AG04450 (cell line): ENCODE results near the gene DEDD2. TPM values are rescaled to one million over a fixed set of nuclear protein-coding genes. Genes with fewer than 3 reads are reported as not detected.

Experiments
- CTCF ChIA-PET: fragments of 300-600, 350-600 bp; formaldehyde crosslinking; extraction: SDS; loops from one replicate; lab custom pipeline; 2022; ENCODE audit warnings: antibody characterized with exemption, inconsistent platforms; lab: Charles Lee
- POLR2A ChIA-PET: fragments of 350-600 bp; formaldehyde crosslinking; extraction: SDS; loops from one replicate; lab custom pipeline; 2021; ENCODE audit warnings: antibody characterized with exemption, inconsistent platforms; lab: Yijun Ruan, JAX
- DNase-seq: peaks from one replicate; pipeline ENCODE4 v3.0.0-alpha.2; 2011; ENCODE audit warnings: low read depth, low spot score
- H3K27ac ChIP-seq: one replicate; pipeline ENCODE4 v1.5.1; 2012; ENCODE audit warnings: low read depth, low read length, control low read depth
- H3K27me3 ChIP-seq: one replicate; pipeline ENCODE4 v1.6.0; 2012; ENCODE audit warnings: low read length; ENCODE audit not compliant: control insufficient read depth, insufficient read depth
- H3K4me3 ChIP-seq: 2 replicates; pipeline ENCODE4 v1.5.1; 2011; ENCODE audit warnings: mild to moderate bottlenecking, low read depth, low read length, control low read depth
- H3K9me3 ChIP-seq: 2 replicates; pipeline ENCODE4 v1.5.1; 2012; ENCODE audit warnings: low read length; ENCODE audit not compliant: control insufficient read depth, insufficient read depth
- CTCF ChIP-seq: IDR thresholded peaks from 2 replicates; pipeline ENCODE4 v1.5.1; 2011; ENCODE audit warnings: low read depth, low read length, control low read depth, inconsistent platforms
- polyA plus RNA-seq: library from polyadenylated mRNA; depleted of rRNA; stranded (reverse); fragments of >200 nt; gene quantifications from 2 replicates; pipeline ENCODE4 v1.2.3, GENCODE V29; 2011

Gene DEDD2
- polyA plus RNA-seq, 1 experiment, result 11.8 TPM

DNA sequence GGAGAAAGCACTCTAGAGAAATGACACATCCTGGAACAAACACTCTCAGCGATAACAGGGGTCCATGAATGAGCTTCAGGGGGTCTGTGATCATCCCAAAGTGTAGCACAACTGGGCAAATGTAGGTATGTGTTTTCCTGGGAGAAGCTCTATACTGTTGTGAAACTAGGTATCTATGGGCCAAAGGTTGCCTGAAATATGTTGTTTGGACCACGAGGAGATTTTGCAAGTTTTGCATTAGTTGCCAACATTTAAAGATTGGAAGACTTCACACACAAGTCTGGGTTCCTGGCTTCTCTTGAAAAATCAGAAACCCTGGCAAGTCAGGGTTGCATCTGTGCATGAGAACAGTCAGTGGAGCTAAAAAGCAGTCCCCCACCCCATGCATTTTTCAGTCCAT lies 58.6 kb downstream of the DEDD2 start:
- POLR2A ChIA-PET, result interaction anchor here (0.6 to 1.4 kb wide), 2 partner anchors 19 to 149 kb away, joined by 3 to 9 read pairs; no protein-coding TSS in a partner anchor
- Histone ChIP-seq H3K9me3 (no peaks in the 10 kb centered on the region), H3K27ac (no peak overlapping the region), H3K27me3 (peaks cover 81% of the 10 kb centered on the region), H3K4me3 (no peak overlapping the region)
- TF ChIP-seq CTCF, result no peak
- DNase-seq, result no peak
- CTCF ChIA-PET, result interaction anchor here (1.5 to 1.6 kb wide), 2 partner anchors 17 to 26 kb away, joined by 4 to 7 read pairs; partner anchors contain the start of gene POU2F2

DNA sequence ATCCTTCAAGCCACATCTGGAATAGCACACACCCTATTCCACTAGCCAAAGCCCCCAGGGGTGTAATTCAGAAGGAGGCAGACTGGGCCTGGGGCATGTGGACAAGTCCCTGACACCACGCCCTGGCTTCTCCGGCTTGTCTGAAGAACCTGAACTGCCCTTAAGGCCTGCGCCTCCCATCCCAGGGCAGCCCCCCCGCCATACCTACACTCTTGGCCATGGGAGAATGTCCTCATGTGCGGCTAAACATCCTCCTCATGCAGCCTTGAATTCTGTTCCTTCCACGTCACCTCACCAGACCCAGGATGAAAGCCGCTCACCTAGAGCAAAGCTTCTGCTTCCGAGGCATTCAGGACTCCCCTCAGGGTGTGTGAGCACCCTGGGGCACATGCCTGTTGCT lies 60.9 kb downstream of the DEDD2 start:
- H3K27ac ChIP-seq, result no peak overlapping the region
- no peak for TF ChIP-seq CTCF
- H3K9me3 ChIP-seq, result no peaks in the 10 kb centered on the region
- no peak for DNase-seq
- H3K27me3 ChIP-seq, result peaks cover 83% of the 10 kb centered on the region
- no peak overlapping the region for H3K4me3 ChIP-seq
- CTCF ChIA-PET, result no interaction called here
- POLR2A ChIA-PET, result no interaction called here

DNA sequence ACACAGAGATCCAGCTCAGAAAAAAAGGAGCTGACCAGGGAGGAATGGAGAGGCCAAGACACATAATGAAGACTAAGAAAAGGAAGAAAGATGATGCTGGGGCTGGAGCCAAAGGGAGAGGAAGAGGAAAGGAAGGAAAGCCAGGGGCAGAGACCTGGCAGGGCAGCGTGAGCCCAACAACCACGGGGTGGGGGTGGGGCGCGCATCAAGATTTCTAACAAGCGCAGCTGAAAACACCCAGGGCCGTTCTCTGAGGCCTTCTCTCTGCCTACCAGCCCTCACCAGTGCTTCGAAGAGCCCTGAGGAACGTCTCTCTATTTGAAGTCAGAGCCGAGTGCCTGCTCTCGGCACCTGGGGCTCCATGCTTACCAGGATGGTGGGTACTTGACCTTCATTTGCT lies 61.7 kb downstream of the DEDD2 start:
- Histone ChIP-seq H3K4me3 (no peak overlapping the region), H3K27ac (no peak overlapping the region), H3K27me3 (peaks cover 84% of the 10 kb centered on the region), H3K9me3 (no peaks in the 10 kb centered on the region)
- no peak for DNase-seq
- TF ChIP-seq CTCF, result no peak
- POLR2A ChIA-PET, result no interaction called here
- CTCF ChIA-PET, result no interaction called here

GRCh38 chr19:42154471-42155323 lies 62.8 kb downstream of the DEDD2 start:
- ChIA-PET CTCF (no interaction called here), POLR2A (no interaction called here)
- no peak overlapping the region for H3K4me3 ChIP-seq
- TF ChIP-seq CTCF, result no peak
- no peak for DNase-seq
- H3K9me3 ChIP-seq, result no peaks in the 10 kb centered on the region
- peaks cover 80% of the 10 kb centered on the region for H3K27me3 ChIP-seq
- H3K27ac ChIP-seq, result no peak overlapping the region

DNA sequence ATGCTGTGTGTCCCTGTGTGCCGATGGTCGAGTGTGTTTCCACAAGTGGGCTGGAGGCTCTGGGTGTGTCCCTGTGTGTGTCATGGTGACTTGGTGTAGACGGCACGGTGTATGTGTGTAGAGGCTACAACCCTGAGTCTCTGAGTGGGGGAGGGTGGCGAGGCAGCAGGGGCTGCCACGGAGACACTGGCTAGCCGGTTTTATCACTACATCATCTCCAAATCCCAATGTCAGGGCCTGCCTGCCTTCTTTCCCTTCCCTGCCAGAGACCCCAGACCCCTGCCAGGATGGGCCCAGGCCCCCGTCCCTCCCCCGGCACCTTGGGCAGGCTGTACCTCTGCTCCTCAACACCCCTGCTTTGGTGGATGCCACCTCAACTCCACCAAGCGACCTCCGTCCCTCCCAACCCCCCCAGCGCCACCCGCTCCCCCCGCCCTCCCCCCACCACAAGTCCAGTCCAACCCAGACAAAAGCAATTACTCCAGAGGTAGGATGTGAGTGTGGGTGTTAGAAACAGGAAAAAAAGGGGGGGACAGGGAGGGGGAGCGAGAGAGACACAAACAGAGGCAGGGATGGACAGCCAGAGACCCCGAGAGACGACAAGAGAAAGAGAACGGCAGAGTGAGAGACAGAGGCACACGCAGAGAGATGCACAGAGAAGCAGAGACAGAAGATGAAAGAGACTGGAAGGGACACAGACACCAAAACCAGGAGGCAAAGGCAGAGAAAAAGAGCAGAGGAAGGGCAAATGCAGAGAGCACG lies 63.6 kb downstream of the DEDD2 start:
- H3K27ac ChIP-seq, result no peak overlapping the region
- no peak overlapping the region for H3K4me3 ChIP-seq
- POLR2A ChIA-PET, result no interaction called here
- H3K27me3 ChIP-seq, result peaks cover 81% of the 10 kb centered on the region
- CTCF ChIA-PET, result no interaction called here
- no peak for TF ChIP-seq CTCF
- DNase-seq, result no peak
- H3K9me3 ChIP-seq, result no peaks in the 10 kb centered on the region
